ENCODE data around the gene TRPM3.

TRPM3 gene

DNA sequence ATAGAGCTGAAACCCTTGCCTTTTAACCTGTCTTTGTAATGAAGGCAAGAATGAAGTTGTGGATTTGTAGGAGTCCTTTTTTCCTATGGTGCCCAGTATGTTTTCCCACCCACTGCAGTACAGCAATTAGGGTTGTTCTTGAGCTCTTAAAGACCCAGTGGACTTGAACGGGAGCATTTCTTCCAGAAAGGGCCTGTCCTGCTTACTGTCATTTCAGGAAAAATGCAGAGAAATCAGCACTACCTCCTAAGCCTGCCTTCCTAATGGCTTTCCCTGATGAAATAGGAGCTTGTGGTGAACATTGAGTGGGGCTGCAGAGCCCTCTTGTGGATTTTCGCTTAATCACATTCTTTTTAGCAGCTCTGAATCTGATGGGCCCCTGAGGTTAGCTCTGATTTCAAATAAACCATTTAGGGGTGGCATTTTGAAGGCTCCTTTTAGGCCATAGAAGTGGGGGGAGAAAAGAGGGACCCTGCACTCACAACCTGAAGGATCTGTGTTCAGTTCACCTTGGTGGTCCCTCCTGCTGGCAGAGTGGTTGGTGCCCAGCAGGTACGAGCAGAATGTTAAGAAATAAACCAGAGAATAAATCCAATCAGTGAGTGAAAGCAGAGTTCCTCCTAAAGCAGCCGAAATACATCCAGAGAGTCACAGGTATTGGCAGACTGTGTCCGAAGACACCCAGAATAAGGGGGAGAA is 519.0 kb downstream of the TRPM3 start:
- DNase-seq, result no peak

DNA sequence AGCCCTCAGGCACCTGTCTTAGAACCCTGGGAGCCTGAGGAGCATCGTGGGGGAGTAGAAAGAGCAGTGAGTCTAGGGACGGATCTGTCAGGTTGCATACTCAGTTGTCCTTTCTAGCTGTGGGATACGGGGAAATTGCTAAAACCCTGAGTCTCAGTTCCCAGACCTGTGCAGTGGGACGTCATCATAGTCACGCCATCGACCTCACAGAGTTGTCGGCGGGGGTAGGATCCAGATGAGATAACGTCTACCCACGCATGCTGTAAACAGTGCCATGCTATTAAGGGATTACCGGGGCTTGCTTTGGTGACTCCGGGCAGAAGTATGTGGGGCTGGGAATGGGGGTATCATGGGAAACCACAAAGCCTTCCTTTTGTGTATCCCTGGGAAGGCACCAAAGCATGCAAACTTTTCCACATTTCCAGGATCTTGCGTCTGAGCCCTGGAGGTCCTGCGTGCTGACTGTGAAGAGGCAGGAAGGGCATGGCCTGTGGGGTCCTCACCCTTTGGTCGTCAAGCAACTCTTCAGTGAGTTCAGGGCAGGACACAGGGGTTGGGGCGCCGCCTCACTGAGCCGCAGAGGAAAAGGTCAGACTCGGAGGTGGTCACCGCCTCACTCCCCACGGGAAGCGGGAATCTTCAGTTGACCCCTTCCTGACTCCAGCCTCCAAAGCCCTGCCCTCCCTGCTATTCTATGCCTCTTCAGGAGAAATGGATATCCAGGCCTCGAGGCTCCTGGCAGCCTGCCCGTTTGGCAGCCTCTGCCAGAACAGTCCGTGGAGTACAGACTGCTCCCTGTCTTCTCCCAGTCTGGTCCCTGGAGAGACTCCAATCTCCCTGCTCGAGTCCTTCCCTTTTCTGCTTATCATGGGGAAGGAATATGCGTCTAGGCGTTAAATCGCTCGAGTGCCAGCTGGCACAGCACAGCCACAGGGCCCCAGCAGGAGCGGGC is 520.1 kb downstream of the TRPM3 start:
- DNase-seq, result no peak

DNA sequence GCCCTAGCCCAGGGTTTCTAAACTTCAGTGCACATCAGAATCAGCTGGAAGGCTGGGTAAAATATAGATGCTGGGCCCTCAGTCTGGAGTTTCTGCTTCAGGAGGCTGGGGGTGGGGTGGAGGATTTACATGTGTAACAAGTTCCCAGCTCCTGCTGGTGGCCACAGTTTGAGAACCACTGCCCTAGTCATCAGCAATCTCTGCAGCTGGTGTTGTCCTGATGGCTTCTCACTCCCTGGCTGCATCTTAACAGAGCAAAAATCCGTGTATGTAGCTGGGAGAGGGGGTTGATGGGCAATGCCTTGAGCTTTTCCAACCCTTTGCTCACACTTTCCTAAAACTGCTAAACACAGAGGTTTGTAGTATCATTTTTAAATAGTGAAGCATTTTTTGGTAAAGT is 520.9 kb downstream of the TRPM3 start:
- DNase-seq, result no peak

DNA sequence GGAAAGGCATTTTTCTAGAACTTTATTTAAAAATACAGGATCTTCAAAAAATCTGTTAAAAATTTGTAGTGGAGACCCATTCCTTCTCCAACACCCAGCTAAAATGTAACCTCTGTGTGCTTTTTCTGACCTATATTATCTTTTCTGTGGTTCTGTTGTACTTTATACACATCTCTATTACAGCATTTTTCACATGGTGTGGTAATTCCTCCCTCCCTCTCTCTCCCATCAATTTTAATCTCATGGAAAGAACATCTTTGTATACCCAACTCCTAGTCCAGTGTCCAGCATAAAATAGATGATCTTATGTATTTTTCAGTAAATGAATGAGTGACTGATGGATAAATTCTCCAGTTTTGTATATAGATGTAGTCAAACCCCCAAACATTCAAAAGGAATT is 523.5 kb downstream of the TRPM3 start:
- no peak for DNase-seq

DNA sequence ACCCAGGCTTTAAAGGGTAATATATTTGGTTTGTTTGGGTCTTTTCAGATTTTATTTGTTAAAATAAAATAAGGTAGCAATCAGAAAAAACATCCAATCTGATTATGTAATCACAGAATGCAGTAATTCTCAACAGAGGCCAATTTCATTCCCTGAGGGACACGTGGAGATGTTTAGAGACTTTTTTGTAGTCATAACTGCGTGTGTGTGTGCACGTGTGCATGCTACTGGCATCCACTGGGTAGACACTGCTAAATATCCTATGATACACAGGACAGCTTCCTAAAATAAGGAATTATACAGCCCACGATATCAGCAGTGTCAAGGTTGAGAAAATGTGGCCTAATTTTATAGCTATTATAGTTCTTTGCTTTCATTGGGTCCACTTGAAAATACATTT is 526.2 kb downstream of the TRPM3 start:
- DNase-seq, result no peak

DNA sequence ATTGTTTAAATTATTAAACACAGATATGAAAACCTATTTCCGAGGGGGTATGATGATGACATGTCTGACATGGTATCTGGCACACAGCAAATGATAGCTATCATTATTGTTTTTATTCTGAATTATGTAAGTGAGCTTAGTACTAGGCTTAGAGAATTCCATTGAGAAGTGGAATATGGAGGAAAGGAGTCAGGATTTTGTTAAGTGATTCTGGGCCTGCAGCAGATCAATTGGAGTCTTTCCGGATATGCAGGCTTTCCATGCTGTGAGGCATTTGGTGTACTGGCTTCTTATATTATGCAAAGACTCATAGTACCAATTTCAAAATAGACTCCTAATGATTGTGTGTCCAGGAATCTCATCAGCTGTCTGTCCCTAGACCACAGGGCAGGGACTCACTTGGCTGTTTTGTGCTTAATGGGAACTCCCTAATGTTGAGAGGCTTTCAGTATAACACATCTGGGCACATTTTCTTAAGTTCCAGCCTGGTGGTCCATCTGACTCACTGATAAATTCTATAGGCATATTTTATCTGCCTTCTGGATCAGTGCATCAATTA is 527.0 kb downstream of the TRPM3 start:
- no peak for DNase-seq

DNA sequence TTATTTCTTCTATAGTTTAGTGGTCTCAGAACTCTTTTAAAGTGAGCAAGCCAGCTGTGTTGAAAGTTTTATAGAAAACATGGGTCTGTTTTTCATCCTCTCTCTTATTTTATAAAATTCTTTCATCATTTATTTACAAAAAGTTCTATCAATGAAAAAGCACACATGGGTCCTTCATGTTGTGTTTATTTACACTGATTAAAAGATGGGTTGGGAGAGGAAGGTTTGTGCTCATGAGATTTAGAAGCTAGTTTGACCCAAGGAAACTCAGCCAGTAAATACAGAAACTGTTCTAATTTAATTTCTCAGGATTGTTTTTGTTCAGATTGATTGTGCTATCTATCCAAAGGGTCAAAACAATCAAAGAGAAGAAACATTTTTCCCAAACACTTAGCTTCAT is 528.2 kb downstream of the TRPM3 start:
- no peak for DNase-seq

DNA sequence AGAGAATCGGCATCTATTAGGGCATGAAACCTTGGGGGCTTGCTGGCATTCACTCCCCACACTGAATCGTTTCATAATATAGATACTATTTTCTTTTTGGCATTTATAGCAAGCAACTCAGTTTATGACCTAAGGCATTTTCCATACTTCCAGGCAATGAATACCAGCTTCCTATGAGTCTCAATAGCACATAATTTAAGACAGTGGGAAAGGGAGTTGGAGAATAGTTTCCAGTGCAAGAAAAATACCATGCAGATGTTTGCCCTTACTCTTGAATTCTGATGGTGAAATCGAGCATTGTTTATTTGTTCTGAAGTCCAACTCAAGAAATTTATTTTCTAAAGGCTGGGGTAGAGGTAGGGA is 531.1 kb downstream of the TRPM3 start:
- no peak for DNase-seq

DNA sequence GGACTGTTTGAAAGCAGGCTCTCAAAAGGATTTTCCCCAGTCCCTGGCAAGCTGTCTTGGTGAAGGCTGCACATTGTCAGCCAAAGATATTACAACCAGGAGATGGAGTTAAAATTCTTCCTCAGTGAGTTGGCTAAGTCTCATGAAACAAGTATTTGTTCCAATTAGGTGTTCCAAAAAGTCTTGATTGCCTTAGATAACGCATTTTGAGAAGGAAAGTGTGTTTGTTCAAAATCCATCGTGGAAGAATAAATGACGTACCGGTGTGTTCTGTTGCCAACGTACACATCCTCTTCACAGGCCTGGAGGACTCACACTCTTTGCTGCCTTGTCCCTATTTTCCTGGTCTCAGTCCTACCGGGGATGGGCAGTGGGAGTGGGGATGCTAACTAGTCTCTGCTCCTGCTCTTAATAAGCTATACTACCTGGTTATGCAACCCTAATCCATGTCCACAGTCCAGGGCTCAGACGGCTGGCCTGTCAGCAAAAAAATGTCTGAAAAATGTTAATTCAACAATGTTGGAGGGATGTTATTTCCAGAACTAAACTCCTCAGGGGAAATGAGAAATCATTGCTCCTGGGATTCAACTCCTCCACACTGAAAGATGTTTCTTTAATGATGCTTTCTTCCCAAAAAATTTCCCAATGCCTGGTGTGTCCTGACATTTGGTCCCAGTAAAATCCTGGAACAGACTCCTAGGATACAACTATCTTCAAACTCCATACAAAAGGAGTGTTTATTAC is 531.7 kb downstream of the TRPM3 start:
- DNase-seq, result no peak

DNA sequence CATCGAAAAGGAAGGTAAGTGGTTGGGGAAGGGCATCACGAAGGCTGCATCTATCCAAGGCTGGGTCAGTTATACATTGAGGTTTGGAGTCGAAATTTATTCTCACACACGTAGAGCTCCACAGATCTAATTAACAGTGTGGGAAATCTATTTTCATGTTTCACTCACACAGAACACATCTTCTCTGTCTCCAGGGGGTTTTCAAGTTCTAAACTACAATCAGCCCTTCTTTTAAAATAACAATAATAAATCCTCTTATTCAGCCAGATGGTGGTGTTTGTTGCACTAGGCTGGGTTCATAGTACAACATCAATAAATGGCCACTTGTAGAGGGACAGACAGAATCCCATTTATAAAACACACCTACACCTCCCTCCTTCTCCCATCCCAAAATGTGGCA is 532.4 kb downstream of the TRPM3 start:
- no peak for DNase-seq

DNA sequence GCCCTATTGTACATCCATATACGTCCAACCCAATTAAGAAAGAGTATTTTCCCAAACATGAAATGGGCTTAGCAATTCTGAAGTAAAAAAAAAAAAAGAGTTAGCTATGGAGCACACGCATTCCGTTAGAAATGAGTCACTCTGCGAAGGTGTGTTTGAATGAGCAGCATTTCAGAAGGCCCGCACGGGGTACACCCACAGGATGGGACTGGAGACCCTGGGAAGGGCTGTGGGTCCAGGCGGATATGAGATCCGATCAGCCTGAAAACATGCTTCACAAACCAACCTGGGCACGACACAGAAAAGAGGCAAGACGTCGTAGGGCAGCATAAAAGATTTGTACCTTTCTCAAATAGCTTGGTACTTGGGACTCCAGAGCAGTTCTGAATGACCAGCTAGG is 533.0 kb downstream of the TRPM3 start:
- no peak for DNase-seq

DNA sequence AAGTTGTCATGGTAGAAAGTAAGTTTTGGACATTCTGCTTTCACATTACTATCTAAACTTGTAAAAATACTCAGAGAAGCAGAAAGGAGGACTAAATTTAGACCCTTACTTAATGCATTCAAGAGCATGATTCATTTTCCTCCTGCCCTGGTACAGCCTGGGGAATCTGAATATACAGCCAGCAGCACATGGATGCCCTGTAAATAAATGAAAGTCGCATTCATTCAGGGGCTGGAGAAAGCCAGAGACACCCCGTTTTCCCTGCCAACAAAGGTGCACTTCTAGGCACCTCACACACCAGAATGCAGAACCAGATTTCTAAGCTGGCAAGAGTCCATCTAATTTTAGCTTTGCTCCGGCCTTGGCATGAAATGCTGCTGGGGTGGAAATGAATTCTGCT is 534.2 kb downstream of the TRPM3 start:
- no peak for DNase-seq

DNA sequence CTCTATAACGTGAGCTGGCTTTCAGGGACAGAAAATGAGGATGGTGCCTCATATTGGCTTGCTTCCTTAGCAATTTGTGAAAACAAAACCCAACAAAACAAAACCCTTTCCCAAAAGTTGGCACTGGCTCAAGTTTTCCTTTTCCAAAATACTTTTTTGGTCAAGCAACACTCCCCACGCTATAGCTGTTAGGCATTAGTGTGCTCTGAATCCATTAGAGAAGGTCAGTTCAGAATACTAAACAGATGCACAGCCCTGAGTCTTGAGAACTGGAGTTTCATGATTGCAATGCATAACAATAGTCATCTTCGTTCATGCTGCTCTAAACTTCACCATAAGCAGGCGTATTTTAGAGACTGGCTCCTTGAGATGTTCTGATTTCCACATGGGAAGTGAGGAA is 534.9 kb downstream of the TRPM3 start:
- no peak for DNase-seq

DNA sequence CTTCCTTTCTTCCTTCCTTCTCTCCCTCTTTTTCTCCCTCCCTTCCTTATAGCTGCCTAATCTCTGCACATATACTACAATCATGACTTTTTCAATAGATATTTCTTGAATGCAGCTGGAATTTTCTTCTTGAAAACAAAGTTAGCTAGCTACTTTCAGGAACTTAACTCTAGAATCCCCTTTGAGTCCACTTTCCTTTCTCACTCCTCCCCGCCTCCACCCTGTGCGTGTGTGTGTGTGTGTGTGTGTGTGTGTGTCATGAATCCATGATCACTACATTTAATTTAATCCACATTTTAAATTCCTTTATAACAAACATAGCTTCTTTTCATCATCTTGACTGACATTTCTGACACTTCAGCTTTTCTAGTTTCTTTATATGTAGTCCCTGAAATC is 539.5 kb downstream of the TRPM3 start:
- DNase-seq, result no peak

DNA sequence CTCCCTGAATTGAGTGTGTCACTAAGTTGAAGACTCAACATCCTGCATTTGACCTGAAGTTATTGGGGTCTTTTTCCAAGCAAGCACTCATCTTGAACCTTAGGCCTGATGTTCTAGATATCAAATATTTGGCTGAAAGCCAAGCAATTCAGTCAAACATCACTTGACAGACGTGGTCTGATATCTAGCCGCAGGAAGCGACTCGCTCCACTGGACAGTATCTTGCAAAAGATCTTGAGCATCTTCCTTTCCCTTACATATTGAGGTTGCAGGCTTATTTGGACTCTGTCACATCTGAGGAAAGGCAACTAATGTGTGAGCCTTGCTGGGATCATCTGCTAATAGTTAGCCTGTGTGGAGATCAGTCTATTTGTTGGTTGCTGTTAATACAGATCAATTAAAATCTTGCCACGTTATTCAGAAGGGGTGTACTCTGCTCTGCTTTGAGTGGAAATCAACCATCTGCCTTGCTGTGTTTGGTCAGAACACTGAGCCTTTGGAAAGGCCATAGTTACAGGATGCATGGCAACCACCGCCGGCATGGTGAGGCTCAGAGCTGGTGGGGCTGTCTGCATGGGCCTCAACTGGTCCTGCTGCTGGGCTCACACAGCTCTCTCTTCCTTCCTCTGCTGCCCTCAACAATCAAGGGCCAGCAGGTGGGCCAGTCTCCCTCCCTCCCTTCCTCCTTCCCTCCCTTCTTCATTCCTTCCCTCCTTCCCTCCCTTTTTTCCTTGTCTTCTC is 540.0 kb downstream of the TRPM3 start:
- no peak for DNase-seq

DNA sequence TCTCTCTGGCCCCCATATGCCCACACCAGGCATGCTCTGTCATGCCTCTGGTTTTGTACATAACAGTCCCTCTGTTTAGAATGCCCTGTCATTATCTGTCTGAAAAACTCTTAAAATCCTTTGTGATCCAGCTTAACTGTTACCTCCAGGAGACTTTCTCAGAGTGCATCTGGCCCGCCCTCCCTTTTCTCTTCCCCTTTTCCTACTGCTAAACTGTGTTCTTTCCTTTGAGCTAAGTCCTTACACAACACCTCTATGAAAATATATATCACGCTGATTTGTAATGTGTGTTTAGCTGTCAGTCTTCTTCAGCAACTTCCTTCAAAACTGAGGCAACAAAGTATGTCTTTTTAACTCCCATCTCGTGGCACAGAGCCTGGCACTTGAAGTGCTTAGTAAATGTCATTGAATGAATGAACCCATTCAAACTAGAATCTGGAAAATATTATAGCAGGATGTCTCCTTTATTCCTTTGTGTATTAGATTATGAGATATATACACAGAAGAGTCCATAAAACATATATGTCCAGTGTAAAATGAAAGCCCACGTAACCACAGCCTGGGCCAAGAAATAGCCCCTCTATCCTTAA is 540.7 kb downstream of the TRPM3 start:
- no peak for DNase-seq

DNA sequence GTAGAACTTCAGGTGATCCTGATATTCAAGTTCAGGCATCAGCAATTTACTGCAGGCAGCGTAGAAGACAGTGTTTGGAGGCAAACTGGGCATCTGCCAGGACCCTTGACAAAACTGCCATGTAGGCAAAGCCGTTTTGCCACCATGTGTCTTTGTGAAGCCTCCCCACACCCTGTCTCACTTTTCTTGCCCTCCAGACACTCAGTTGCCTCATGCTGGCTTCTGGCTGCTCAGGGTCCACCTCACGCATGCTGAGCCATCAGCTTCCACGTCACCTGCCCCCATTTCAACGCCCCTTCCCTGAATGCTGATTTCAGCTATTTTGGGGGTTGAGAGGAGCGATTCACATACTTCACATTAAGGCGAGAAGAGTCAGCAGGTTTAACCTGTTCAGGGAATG is 541.7 kb downstream of the TRPM3 start:
- DNase-seq, result no peak

DNA sequence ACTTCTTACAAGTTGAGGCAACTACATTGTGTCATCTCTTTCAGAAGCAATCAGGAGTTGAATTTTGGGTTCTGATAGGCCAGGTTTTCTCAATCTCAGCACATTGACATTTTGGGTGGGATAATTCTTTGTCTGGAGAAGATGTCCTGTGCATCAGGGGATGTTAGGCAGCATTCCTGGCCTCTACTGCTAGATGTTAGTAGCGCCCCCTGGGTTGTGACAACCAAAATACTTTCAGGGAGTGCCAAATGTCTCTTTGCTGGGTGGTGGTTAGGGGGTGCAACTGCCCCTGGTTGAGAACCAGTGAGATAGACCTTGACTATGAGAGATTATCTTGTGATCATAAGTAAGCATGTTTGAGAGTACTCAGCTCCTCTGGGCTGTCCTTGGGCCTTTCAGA is 542.7 kb downstream of the TRPM3 start:
- DNase-seq, result no peak

DNA sequence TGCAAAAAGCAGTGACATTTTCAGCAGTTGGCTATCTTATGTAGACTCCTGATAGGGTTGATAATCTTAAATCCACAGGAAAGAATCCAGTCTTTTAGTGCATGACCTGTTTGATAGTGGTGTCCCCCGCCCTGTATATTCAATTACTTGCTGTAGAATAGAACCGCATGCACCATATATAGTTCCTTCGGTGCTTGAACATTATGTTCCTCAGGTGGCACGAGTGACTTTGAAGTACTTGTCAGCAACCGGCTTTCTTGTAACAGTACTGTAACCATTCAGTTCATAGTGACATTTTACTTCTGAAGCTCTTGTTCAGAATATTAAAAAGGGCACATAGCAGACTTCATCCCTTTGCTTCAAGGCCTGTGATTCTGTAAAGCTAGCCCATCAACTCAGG is 543.8 kb downstream of the TRPM3 start:
- DNase-seq, result no peak

DNA sequence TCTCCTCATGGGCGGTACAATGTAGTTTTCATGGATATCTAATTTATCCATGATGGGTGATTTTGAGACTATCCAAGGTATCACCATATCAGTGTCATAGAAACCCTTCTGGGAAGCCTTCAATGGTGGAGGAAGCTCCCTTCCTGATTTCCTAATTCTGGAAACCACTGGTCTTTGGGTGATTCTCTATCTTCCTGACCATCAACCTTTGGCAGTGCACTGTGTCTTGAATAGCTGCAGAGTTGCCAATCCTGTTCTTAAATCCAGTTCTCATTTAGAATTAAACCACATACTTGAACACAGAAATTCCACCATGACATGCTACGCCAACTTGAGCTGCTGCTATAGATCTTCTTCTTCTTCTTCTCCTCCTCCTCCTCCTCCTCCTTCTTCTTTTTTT is 545.3 kb downstream of the TRPM3 start:
- no peak for DNase-seq

DNA sequence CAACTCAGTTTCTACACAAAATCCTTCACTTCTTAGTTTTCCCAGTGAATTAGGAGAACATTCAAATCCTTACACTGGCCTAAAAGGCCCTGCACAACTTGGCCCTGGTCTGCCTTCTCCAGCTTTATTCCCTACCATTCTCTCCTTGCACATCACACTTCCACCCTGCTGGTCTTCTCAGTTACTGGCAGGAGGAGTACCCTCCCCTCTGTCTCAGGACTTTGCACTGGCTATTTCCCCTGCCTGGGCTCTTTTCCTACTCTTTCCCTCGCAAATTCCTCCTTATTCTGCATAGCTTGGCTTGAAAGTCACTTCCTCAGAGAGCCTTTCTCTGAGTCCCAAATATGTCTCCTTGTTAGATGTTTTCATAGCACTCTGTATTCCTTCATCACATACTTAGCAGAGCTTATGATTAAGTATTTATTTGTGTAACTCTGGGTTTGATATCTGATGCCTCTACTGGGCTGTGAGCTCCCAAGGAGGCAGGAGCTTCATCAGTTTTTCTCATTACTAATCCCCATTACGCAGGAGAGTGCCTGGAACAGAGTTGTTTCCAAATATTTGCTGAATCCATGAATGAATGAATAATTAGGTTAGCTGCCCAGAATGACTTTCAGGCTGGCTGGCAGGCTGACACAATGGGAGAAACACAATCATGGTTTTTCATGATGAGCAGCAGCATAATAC is 547.1 kb downstream of the TRPM3 start:
- DNase-seq, result no peak

DNA sequence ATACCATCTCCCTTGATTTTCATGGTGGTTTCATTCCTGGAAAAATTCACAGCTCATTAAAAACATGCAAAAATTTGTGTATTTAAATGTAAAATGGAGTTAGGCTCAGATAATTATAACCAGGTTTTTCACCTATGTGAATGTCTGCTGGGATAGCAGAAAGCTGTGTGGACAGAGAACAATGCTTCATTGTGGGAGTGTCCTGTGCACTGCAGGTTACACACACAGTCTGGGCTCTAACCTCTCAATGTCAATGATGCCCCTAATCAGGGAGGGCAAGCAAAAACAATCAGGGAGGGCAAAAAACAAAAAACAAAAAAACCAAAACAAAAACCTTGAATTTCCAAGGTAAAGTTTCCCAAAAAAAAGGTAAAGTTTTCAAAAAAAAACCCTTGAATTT is 548.1 kb downstream of the TRPM3 start:
- DNase-seq, result no peak

All from effector CD8-positive, alpha-beta T cell (primary cell).